Smooth muscle cell (in vitro differentiated cells): ENCODE data around the gene VPS45. TPM values are rescaled to one million over a fixed set of nuclear protein-coding genes. Genes with fewer than 3 reads are reported as not detected.

Source experiments
- DNase-seq: peaks from one replicate; lab custom pipeline; 2025; ENCODE audit not compliant: unreplicated experiment; lab: John Stamatoyannopoulos, UW
- H2AFZ ChIP-seq: fragments of 200-600 bp; sonication (generic); 2 replicates; pipeline ENCODE4 v1.6.0; 2016; ENCODE audit warnings: antibody characterized with exemption, low read depth, mild to moderate bottlenecking
- H3F3A ChIP-seq: fragments of 200-600 bp; sonication (generic); 2 replicates; pipeline ENCODE4 v1.6.0; 2017; ENCODE audit warnings: antibody characterized with exemption, low read depth
- H3K27ac ChIP-seq: fragments of 200-600 bp; sonication (generic); 2 replicates; pipeline ENCODE4 v1.5.1; 2016; ENCODE audit warnings: low read depth, mild to moderate bottlenecking
- H3K27me3 ChIP-seq: fragments of 200-600 bp; sonication (generic); 2 replicates; pipeline ENCODE4 v1.6.1; 2016; ENCODE audit warnings: low read depth, mild to moderate bottlenecking
- H3K36me3 ChIP-seq: fragments of 200-600 bp; sonication (generic); 2 replicates; pipeline ENCODE4 v1.5.1; 2016; ENCODE audit warnings: low read depth
- H3K4me1 ChIP-seq: fragments of 200-600 bp; sonication (generic); 2 replicates; pipeline ENCODE4 v1.5.1; 2016; ENCODE audit warnings: low read depth
- H3K4me2 ChIP-seq: fragments of 200-600 bp; sonication (generic); 2 replicates; pipeline ENCODE4 v1.6.0; 2016; ENCODE audit warnings: mild to moderate bottlenecking
- H3K4me3 ChIP-seq: fragments of 200-600 bp; sonication (generic); 2 replicates; pipeline ENCODE4 v1.5.1; 2016; ENCODE audit warnings: mild to moderate bottlenecking
- H3K79me2 ChIP-seq: fragments of 200-600 bp; sonication (generic); 2 replicates; pipeline ENCODE4 v1.6.0; 2016; ENCODE audit warnings: low read depth, mild to moderate bottlenecking
- H3K9ac ChIP-seq: fragments of 200-600 bp; sonication (generic); 2 replicates; pipeline ENCODE4 v1.6.0; 2016; ENCODE audit warnings: low read depth
- H3K9me3 ChIP-seq: fragments of 200-600 bp; sonication (generic); replicated peaks from 2 replicates; pipeline ENCODE4 v1.5.1; 2016; ENCODE audit warnings: low read depth
- H4K20me1 ChIP-seq: fragments of 200-600 bp; sonication (generic); 2 replicates; pipeline ENCODE4 v1.6.0; 2016; ENCODE audit warnings: low read depth
- CTCF ChIP-seq: fragments of 200-600 bp; sonication (generic); IDR thresholded peaks from 2 replicates; pipeline ENCODE4 v1.5.1; 2017; ENCODE audit warnings: borderline replicate concordance, mild to moderate bottlenecking, antibody characterized with exemption; ENCODE audit not compliant: insufficient read depth, poor library complexity, severe bottlenecking
- whole genome bisulfite sequencing: methylation state at CpG from one replicate; pipeline ENCODE4 v1.1.7; 2016; ENCODE audit warnings: low lambda C conversion rate; 5-methylcytosine and 5-hydroxymethylcytosine counted together
- polyA plus RNA-seq: library from polyadenylated mRNA; unstranded; fragments of >200 nt; fragmentation: Nextera tagmentation; extraction: Ambion mirVana; gene quantifications from 2 replicates; pipeline ENCODE4 v1.2.1, GENCODE V29; 2016
- total RNA-seq: library from RNA; depleted of rRNA; stranded (reverse); fragments of >200 nt; gene quantifications from 2 replicates; pipeline ENCODE4 v1.2.3, GENCODE V29; 2014

VPS45 gene
- total and polyA plus RNA-seq, 2 experiments from 2014 or later: 28.6 to 44.7 TPM

GRCh38 chr1:150061632-150062101 is 5.9 kb upstream of the VPS45 start:
- H3K4me2 ChIP-seq: peak overlapping the region; percentile 29
- no peaks in the 10 kb centered on the region for H4K20me1 ChIP-seq
- no peak overlapping the region for H3K4me3 ChIP-seq
- no peaks in the 10 kb centered on the region for H3K9me3 ChIP-seq
- peaks cover 9% of the 10 kb centered on the region for H3K79me2 ChIP-seq
- H3K27ac ChIP-seq: peak overlapping the region; percentile 75
- TF ChIP-seq CTCF: no peak
- peaks cover 13% of the 10 kb centered on the region for H3K4me1 ChIP-seq
- WGBS: 47% methylated on average over 3 of the region's 3 CpGs
- H2AFZ ChIP-seq: no peak overlapping the region
- H3K27me3 ChIP-seq: no peaks in the 10 kb centered on the region
- no peaks in the 10 kb centered on the region for H3F3A ChIP-seq
- DNase-seq: no peak
- H3K9ac ChIP-seq: peak overlapping the region; percentile 36
- no peaks in the 10 kb centered on the region for H3K36me3 ChIP-seq

GRCh38 chr1:150062113-150062512 is 5.5 kb upstream of the VPS45 start:
- Histone ChIP-seq H3K9ac (peak overlapping the region; percentile 36), H4K20me1 (no peaks in the 10 kb centered on the region), H3K79me2 (peaks cover 9% of the 10 kb centered on the region), H3K9me3 (no peaks in the 10 kb centered on the region), H2AFZ (no peak overlapping the region), H3K36me3 (no peaks in the 10 kb centered on the region), H3K4me2 (peak overlapping the region; percentile 29), H3K4me3 (no peak overlapping the region), H3F3A (no peaks in the 10 kb centered on the region), H3K4me1 (peaks cover 13% of the 10 kb centered on the region), H3K27ac (peak overlapping the region; percentile 75), H3K27me3 (no peaks in the 10 kb centered on the region)
- TF ChIP-seq CTCF: no peak
- 87% methylated on average over 4 of the region's 4 CpGs for WGBS
- DNase-seq: no peak

- H2AFZ ChIP-seq: no peak overlapping the region
- H4K20me1 ChIP-seq: no peaks in the 10 kb centered on the region
- H3K4me1 ChIP-seq: peaks cover 19% of the 10 kb centered on the region
- DNase-seq: no peak
- H3K9ac ChIP-seq: peak overlapping the region; percentile 86
- H3K27me3 ChIP-seq: no peaks in the 10 kb centered on the region
- no peaks in the 10 kb centered on the region for H3F3A ChIP-seq
- H3K27ac ChIP-seq: peak overlapping the region; percentile 93
- no peak for TF ChIP-seq CTCF
- peak overlapping the region; percentile 87 for H3K4me3 ChIP-seq
- WGBS: 80% methylated on average over 5 of the region's 5 CpGs
- no peaks in the 10 kb centered on the region for H3K9me3 ChIP-seq
- peak overlapping the region; percentile 95 for H3K4me2 ChIP-seq
- H3K79me2 ChIP-seq: peaks cover 25% of the 10 kb centered on the region
- no peaks in the 10 kb centered on the region for H3K36me3 ChIP-seq
Observed at GRCh38 chr1:150065184-150065871, 2.2 kb upstream of the VPS45 start.

- no peaks in the 10 kb centered on the region for H3F3A ChIP-seq
- peaks cover 25% of the 10 kb centered on the region for H3K79me2 ChIP-seq
- DNase-seq: no peak
- peak overlapping the region; percentile 86 for H3K9ac ChIP-seq
- H3K27ac ChIP-seq: peak overlapping the region; percentile 93
- H2AFZ ChIP-seq: peak overlapping the region; percentile 99
- H3K4me3 ChIP-seq: peak overlapping the region; percentile 87
- no peak for TF ChIP-seq CTCF
- no peaks in the 10 kb centered on the region for H3K9me3 ChIP-seq
- no peaks in the 10 kb centered on the region for H3K27me3 ChIP-seq
- no peaks in the 10 kb centered on the region for H4K20me1 ChIP-seq
- peak overlapping the region; percentile 95 for H3K4me2 ChIP-seq
- peaks cover 19% of the 10 kb centered on the region for H3K4me1 ChIP-seq
- H3K36me3 ChIP-seq: no peaks in the 10 kb centered on the region
Observed at GRCh38 chr1:150066328-150066727, 1.2 kb upstream of the VPS45 start.
